SK-N-SH (cell line): ENCODE results near the gene ITCH.

Experiments used
- EP300 ChIP-seq, 2 experiments: IDR thresholded peaks; 2 replicates each; pipeline versions ENCODE4 v1.4.0 to v1.6.1; 2012; ENCODE audit warnings: borderline replicate concordance in 1 of 2, low read depth in 1 of 2, low read length in 1 of 2
- EZH2phosphoT487 ChIP-seq: fragments of 200-600 bp; sonication (generic); IDR thresholded peaks from 2 replicates; pipeline ENCODE4 v1.6.1; 2017; ENCODE audit warnings: low read depth, mixed run types, mild to moderate bottlenecking, antibody characterized with exemption, moderate library complexity, borderline replicate concordance
- FOXM1 ChIP-seq: IDR thresholded peaks from 2 replicates; pipeline ENCODE4 v1.4.0; 2012; ENCODE audit warnings: low read depth, mild to moderate bottlenecking
- NRF1 ChIP-seq: IDR thresholded peaks from 2 replicates; pipeline ENCODE4 v1.6.1; 2012; ENCODE audit warnings: low read depth, mild to moderate bottlenecking, low read length
- POLR2AphosphoS5 ChIP-seq: IDR thresholded peaks from 2 replicates; pipeline ENCODE4 v1.6.1; 2012; ENCODE audit warnings: low read depth, low read length
- RAD21 ChIP-seq: IDR thresholded peaks from 2 replicates; pipeline ENCODE4 v1.6.1; 2012; ENCODE audit warnings: mild to moderate bottlenecking, low read length
- SIN3A ChIP-seq: IDR thresholded peaks from 2 replicates; pipeline ENCODE4 v1.6.1; 2012; ENCODE audit warnings: low read depth, mild to moderate bottlenecking, low read length, moderate library complexity, borderline replicate concordance
- TAF1 ChIP-seq: IDR thresholded peaks from 2 replicates; pipeline ENCODE4 v1.6.1; 2012; ENCODE audit warnings: low read depth, mild to moderate bottlenecking, low read length, moderate library complexity, borderline replicate concordance
- TF ChIP-seq, protein P1 (sequence below): fragments of 200-600 bp; sonication (generic); IDR thresholded peaks from 2 replicates; pipeline ENCODE4 v1.6.1; 2017; ENCODE audit warnings: antibody characterized with exemption, mild to moderate bottlenecking, moderate library complexity
- TF ChIP-seq, protein P2 (sequence below): IDR thresholded peaks from 2 replicates; pipeline ENCODE4 v1.4.0; 2012; ENCODE audit warnings: low read depth, borderline replicate concordance
- TF ChIP-seq, protein P3 (sequence below): fragments of 150-350 bp; IDR thresholded peaks from 2 replicates; pipeline ENCODE4 v1.6.1; 2016; ENCODE audit warnings: mild to moderate bottlenecking, low read depth, low read length

DNA sequence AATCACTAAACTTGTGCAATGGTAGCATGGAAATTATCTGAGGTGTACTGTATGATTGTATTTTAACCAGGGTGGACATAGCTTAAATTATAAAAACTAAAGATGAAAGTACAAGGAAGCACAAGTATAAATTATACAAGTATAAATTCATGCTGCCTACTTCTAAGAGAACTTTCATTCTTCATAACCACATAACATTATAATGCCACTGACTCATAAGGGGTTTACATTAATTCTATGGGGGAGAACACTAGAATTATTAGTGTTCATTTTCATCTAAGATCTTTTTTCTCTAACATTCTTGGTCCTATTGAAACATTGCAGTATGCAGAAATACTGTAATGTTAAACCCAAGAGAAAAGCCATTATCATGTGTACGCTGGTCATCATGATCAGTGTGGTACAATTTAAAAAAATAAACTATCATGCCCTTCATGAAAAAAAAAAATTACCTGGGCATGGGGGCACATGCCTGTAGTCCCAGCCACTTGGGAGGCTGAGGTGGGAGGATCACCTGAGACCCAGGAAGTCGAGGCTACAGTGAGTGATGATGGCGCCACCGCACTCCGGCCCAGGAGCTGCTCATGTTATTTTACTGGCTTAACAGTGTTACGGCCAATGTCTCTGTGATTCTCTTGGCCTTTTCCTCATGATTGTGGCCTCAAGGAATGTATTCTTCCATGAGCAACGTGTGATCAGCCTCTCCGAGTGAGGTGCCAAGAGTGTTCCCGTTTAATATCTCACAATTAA, 34.0 kb upstream of the ITCH start:
- TF ChIP-seq POLR2AphosphoS5, result no peak
- TF ChIP-seq, protein P1, sequence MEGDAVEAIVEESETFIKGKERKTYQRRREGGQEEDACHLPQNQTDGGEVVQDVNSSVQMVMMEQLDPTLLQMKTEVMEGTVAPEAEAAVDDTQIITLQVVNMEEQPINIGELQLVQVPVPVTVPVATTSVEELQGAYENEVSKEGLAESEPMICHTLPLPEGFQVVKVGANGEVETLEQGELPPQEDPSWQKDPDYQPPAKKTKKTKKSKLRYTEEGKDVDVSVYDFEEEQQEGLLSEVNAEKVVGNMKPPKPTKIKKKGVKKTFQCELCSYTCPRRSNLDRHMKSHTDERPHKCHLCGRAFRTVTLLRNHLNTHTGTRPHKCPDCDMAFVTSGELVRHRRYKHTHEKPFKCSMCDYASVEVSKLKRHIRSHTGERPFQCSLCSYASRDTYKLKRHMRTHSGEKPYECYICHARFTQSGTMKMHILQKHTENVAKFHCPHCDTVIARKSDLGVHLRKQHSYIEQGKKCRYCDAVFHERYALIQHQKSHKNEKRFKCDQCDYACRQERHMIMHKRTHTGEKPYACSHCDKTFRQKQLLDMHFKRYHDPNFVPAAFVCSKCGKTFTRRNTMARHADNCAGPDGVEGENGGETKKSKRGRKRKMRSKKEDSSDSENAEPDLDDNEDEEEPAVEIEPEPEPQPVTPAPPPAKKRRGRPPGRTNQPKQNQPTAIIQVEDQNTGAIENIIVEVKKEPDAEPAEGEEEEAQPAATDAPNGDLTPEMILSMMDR, result no peak
- TF ChIP-seq, protein P2, sequence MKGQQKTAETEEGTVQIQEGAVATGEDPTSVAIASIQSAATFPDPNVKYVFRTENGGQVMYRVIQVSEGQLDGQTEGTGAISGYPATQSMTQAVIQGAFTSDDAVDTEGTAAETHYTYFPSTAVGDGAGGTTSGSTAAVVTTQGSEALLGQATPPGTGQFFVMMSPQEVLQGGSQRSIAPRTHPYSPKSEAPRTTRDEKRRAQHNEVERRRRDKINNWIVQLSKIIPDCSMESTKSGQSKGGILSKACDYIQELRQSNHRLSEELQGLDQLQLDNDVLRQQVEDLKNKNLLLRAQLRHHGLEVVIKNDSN, result no peak
- no peak for TF ChIP-seq NRF1
- TF ChIP-seq TAF1, result no peak
- no peak for TF ChIP-seq SIN3A
- TF ChIP-seq, protein P3, sequence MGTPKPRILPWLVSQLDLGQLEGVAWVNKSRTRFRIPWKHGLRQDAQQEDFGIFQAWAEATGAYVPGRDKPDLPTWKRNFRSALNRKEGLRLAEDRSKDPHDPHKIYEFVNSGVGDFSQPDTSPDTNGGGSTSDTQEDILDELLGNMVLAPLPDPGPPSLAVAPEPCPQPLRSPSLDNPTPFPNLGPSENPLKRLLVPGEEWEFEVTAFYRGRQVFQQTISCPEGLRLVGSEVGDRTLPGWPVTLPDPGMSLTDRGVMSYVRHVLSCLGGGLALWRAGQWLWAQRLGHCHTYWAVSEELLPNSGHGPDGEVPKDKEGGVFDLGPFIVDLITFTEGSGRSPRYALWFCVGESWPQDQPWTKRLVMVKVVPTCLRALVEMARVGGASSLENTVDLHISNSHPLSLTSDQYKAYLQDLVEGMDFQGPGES, result no peak
- TF ChIP-seq EP300 (IDR thresholded peaks at IDR 0.05; ENCODE audit: borderline replicate concordance in 1 of 2, low read depth in 1 of 2, low read length in 1 of 2), result no peak
- no peak for TF ChIP-seq FOXM1
- no peak for TF ChIP-seq EZH2phosphoT487
- no peak for TF ChIP-seq RAD21
